Stimulated activated CD8-positive, alpha-beta memory T cell treated with anti-CD3 and anti-CD28 coated beads, Interleukin-4, amount 100 ng/mL, for 24 hours (primary cell): ENCODE measurements around the gene ELL3.
"Not testable (repeated sequence)": the region's sequence is repeated elsewhere in the genome, so short reads cannot be mapped to it uniquely, and the experiment has no call there.

Source experiments
- DNase-seq: peaks from one replicate; pipeline ENCODE4 v3.0.0-alpha.2; 2020; ENCODE audit warnings: low read depth

The ELL3 gene

GRCh38 chr15:43776718-43777266 is at the start of gene ELL3:
ELL3 (minus strand) TSS chr15:43776966; CDS start chr15:43776901, 65 bp downstream.
- DNase-seq, result peak; percentile 54

- DNase-seq, result no peak
Measured at GRCh38 chr15:43826029-43826507, 49.3 kb upstream of the ELL3 start.

GRCh38 chr15:43825305-43825704 is 48.5 kb upstream of the ELL3 start:
- not testable (repeated sequence) for DNase-seq

GRCh38 chr15:43824302-43825246 is 47.8 kb upstream of the ELL3 start, which contains the start of gene MFAP1:
MFAP1 (minus strand) TSS chr15:43824690; CDS start chr15:43824569, 121 bp downstream.
- DNase-seq, result peak; percentile 84

GRCh38 chr15:43821505-43821904 is 44.7 kb upstream of the ELL3 start:
- DNase-seq, result no peak

GRCh38 chr15:43815064-43815463 is 38.3 kb upstream of the ELL3 start:
- DNase-seq, result not testable (repeated sequence)

- no peak for DNase-seq
Measured at GRCh38 chr15:43808960-43809678, 32.4 kb upstream of the ELL3 start.

- no peak for DNase-seq
Measured at GRCh38 chr15:43808435-43808950, 31.7 kb upstream of the ELL3 start.

GRCh38 chr15:43802676-43803075 is 25.9 kb upstream of the ELL3 start:
- not testable (repeated sequence) for DNase-seq

GRCh38 chr15:43800286-43801141 is 23.7 kb upstream of the ELL3 start, which contains the start of gene HYPK:
HYPK (plus strand) TSS chr15:43800599; CDS start chr15:43800623, 24 bp downstream.
- DNase-seq, result peak; percentile 85

GRCh38 chr15:43799945-43800285 is 23.1 kb upstream of the ELL3 start, which contains the start of gene SERINC4:
SERINC4 (minus strand) TSS chr15:43800220; CDS start chr15:43799986, 234 bp downstream.
- DNase-seq, result no peak

GRCh38 chr15:43799209-43799944 is 22.6 kb upstream of the ELL3 start:
- DNase-seq, result no peak

GRCh38 chr15:43796566-43796965 is 19.8 kb upstream of the ELL3 start:
- no peak for DNase-seq

GRCh38 chr15:43795997-43796396 is 19.2 kb upstream of the ELL3 start:
- DNase-seq, result no peak

- no peak for DNase-seq
Measured at GRCh38 chr15:43795197-43795596, 18.4 kb upstream of the ELL3 start.

GRCh38 chr15:43794269-43795037 is 17.7 kb upstream of the ELL3 start:
- no peak for DNase-seq

- DNase-seq, result no peak
Measured at GRCh38 chr15:43793647-43794046, 16.9 kb upstream of the ELL3 start.

- no peak for DNase-seq
Measured at GRCh38 chr15:43792761-43793476, 16.2 kb upstream of the ELL3 start.
